ENCODE results near the gene PRKAG2. TPM values are rescaled to one million over a fixed set of nuclear protein-coding genes. Genes with fewer than 3 reads are reported as not detected.
"Not testable (repeated sequence)": the region's sequence is repeated elsewhere in the genome, so short reads cannot be mapped to it uniquely, and the experiment has no call there.

The PRKAG2 gene
- total RNA-seq, 4 donors from 2014 or later = 7.5 to 14.3 (median 12.2) TPM

DNA sequence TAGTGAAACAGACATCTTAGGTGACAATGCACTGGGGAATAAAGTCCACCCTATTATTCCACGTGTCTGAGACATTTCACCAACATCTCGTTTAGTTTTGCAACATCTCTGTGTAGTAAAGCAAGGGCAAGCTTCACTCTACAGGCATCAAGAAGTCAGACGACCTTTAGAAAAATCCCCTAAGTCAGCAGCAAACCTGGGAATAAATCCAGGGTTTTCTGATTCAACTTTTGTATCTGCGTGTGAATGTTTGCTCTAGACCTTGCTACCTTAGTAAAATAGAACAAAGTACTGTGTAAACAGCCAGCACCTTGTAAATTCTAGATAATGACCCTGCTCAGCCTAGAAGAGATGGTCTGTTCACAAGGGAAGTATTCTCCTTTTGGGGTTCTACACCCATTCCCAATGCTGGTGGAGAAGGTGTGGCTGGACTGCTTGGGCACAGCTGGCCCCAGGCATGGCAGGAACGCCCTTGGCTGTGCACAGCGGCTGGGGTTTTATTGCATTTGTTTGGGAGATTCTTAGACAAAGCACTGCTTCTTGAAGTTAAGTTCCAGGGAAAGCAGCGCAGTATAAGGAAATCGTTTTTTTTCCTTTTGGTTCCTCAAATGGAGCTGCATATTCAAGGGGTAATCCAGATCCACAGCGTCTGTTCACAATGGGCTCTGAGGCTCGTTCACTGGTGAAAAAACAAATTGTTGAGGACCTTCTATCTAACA, 41.0 kb upstream of the PRKAG2 start:
- 28 to 33% methylated on average over 10 of the region's 10 CpGs for WGBS, 2 donors
- intact Hi-C loops (cut with DNase I; ENCODE audit: low total_unique reads) = no loop called here
- H3K4me3 ChIP-seq (ENCODE audit: low read depth, poor library complexity, severe bottlenecking) = no peak overlapping the region
- DNase-seq (ENCODE audit: low spot score in 2 of 2) = peak in 1 of 2 donors; percentile 48
- TF ChIP-seq, protein P1, sequence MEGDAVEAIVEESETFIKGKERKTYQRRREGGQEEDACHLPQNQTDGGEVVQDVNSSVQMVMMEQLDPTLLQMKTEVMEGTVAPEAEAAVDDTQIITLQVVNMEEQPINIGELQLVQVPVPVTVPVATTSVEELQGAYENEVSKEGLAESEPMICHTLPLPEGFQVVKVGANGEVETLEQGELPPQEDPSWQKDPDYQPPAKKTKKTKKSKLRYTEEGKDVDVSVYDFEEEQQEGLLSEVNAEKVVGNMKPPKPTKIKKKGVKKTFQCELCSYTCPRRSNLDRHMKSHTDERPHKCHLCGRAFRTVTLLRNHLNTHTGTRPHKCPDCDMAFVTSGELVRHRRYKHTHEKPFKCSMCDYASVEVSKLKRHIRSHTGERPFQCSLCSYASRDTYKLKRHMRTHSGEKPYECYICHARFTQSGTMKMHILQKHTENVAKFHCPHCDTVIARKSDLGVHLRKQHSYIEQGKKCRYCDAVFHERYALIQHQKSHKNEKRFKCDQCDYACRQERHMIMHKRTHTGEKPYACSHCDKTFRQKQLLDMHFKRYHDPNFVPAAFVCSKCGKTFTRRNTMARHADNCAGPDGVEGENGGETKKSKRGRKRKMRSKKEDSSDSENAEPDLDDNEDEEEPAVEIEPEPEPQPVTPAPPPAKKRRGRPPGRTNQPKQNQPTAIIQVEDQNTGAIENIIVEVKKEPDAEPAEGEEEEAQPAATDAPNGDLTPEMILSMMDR (IDR thresholded peaks at IDR 0.05) = no peak
- TF ChIP-seq POLR2A (IDR thresholded peaks at IDR 0.05) = no peak

DNA sequence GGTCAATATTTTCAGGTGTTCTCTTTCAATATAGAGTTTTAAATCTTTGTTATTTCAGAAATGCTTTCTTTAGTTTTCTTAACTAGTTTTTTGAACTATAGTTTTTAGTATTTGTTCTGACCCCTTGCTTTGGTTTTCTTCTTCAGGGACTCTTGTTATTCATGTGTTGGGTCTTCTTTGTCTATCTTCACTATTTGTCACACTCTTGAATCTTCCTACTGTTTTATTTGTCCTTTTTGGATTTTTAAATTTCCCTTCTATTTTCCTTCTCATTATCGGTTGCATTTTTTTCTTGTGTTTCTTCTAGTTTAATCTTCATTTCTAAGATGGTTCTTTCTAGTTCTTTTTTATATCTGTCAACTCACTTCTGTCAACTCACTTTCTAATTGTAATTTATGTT, 37.1 kb upstream of the PRKAG2 start:
- no peak for DNase-seq (ENCODE audit: low spot score in 2 of 2)
- 100% methylated on average over 1 of the region's 1 CpG for WGBS, 2 donors

DNA sequence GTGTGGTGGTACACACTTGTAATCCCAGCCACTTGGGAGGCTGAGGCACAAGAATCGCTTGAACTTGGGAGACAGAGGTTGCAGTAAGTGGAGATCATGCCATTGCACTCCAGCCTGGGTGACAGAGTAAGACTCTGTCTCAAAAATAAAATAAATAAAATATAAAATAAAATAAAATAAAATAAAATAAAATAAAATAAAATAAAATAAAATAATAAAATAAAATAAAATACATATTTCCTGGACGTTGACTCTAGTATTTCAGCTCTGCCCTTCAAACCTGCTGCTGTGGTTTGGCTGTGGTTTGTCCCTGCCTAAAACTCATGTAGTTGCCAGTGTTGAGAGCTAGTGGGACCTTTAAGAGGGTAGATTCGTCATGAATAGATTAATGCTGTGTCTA, 33.7 kb upstream of the PRKAG2 start:
- H3K4me3 ChIP-seq (ENCODE audit: low read depth, poor library complexity, severe bottlenecking); intact Hi-C loops (cut with DNase I; ENCODE audit: low total_unique reads); DNase-seq (ENCODE audit: low spot score in 2 of 2): not testable (repeated sequence)
- 66 to 89% methylated on average over 3 of the region's 3 CpGs for WGBS, 2 donors

More for the DNA sequence above, 37.1 kb upstream of the PRKAG2 start:
- no peak overlapping the region for H3K4me3 ChIP-seq (ENCODE audit: low read depth, poor library complexity, severe bottlenecking)
- TF ChIP-seq, protein P1 (IDR thresholded peaks at IDR 0.05) = no peak
- no peak for TF ChIP-seq POLR2A (IDR thresholded peaks at IDR 0.05)
- intact Hi-C loops (cut with DNase I; ENCODE audit: low total_unique reads) = no loop called here

DNA sequence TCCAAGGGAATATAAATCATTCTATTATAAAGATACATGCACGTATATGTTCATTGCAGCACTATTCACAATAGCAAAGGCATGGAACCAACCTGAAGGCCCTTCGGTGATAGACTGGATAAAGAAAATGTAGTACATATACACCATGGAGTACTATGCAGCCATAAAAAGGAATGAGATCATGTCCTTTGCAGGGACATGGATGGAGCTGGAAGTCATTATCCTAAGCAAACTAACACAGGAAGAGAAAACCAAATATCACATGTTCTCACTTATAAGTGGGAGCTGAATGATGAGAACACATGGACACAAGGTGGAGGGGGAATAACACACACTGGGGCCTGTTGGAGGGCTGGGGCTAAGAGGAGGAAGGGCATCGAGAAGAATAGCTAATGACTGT, 30.2 kb upstream of the PRKAG2 start:
- intact Hi-C loops (cut with DNase I; ENCODE audit: low total_unique reads); H3K4me3 ChIP-seq (ENCODE audit: low read depth, poor library complexity, severe bottlenecking): not testable (repeated sequence)
- peak in 1 of 2 donors; percentile 10 for DNase-seq (ENCODE audit: low spot score in 2 of 2)
- WGBS, 2 donors = 62 to 81% methylated on average over 3 of the region's 3 CpGs

DNA sequence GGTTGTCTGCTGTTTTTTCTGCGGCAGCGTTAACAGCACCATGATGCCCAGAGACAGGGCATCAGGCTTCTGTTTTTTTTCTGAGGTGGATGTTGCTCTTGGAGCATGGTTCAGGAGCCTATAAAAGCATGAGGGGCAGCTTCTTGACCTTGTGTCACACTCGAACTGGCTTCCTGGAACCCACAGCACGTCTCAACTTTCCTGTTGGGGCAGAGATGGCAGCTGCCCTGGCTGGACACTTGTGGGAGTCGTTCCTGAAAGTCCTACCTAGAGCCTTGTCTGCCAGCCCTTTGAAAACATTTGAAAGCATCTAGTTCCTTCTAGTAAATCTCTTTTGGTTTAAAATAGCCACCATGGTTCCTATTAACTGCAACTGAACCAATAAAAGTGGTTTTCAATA, 28.9 kb upstream of the PRKAG2 start:
- H3K4me3 ChIP-seq (ENCODE audit: low read depth, poor library complexity, severe bottlenecking) = no peak overlapping the region
- TF ChIP-seq, protein P1 (IDR thresholded peaks at IDR 0.05) = no peak
- TF ChIP-seq POLR2A (IDR thresholded peaks at IDR 0.05) = no peak
- intact Hi-C loops (cut with DNase I; ENCODE audit: low total_unique reads) = no loop called here
- DNase-seq (ENCODE audit: low spot score in 2 of 2) = peak in 1 of 2 donors; percentile 52
- 28 to 35% methylated on average over 5 of the region's 5 CpGs for WGBS, 2 donors

DNA sequence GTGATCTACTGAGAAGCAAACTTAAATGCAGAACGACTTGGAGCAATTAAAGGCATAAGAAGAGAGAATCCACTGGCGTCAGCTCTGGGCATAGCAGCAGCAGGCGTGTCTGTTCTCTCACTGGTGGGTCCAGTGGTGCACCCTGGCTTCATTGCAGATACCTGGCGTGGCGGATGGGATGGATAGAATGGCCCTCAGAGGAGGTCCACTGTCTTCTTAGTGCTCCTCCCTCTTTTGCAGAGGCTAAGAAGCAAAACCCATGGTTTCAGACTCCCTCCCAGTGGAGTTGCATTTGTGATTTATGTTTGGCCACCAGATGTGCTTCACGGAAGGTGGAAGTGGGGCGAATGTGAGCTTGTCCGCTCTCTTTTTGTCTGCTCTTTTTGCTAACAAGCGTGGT, 28.4 kb upstream of the PRKAG2 start:
- WGBS, 2 donors = 43 to 50% methylated on average over 9 of the region's 9 CpGs
- intact Hi-C loops (cut with DNase I; ENCODE audit: low total_unique reads) = no loop called here
- no peak overlapping the region for H3K4me3 ChIP-seq (ENCODE audit: low read depth, poor library complexity, severe bottlenecking)
- TF ChIP-seq, protein P1 (IDR thresholded peaks at IDR 0.05) = no peak
- no peak for TF ChIP-seq POLR2A (IDR thresholded peaks at IDR 0.05)
- peak in 1 of 2 donors; percentile 61 for DNase-seq (ENCODE audit: low spot score in 2 of 2)

DNA sequence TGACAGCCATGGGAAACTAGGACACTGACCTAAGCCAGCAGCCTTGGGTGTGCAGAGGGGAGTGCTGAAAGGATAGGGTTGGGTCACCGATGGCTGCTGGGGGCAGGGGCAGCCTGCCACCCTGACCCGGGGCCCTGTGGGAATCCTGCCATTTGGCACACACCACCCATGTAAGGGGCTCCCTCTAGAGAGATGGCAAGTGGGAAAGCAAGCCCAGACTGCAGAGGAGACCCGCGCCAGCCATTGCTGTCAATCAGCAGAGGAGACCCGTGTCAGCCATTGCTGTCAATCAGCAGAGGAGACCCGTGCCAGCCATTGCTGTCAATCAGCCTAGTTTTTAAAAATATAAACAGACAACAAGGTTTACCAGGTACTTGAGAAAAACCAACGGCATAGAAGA, 27.4 kb upstream of the PRKAG2 start:
- intact Hi-C loops (cut with DNase I; ENCODE audit: low total_unique reads) = no loop called here
- 80 to 89% methylated on average over 7 of the region's 7 CpGs for WGBS, 2 donors
- TF ChIP-seq, protein P1 (IDR thresholded peaks at IDR 0.05) = no peak
- no peak for TF ChIP-seq POLR2A (IDR thresholded peaks at IDR 0.05)
- DNase-seq (ENCODE audit: low spot score in 2 of 2) = peak in 1 of 2 donors; percentile 52
- no peak overlapping the region for H3K4me3 ChIP-seq (ENCODE audit: low read depth, poor library complexity, severe bottlenecking)

Measured in lower leg skin (tissue), 4 donors.